Fibroblast of the aortic adventitia (primary cell): ENCODE results near the gene ARHGAP31. TPM values are rescaled to one million over a fixed set of nuclear protein-coding genes. Genes with fewer than 3 reads are reported as not detected.
"Not testable (repeated sequence)": the region's sequence is repeated elsewhere in the genome, so short reads cannot be mapped to it uniquely, and the experiment has no call there.

Source experiments
- DNase-seq: peaks from one replicate; pipeline ENCODE4 v3.0.0-alpha.2; 2010; ENCODE audit warnings: low read depth
- H3K4me3 ChIP-seq: 2 replicates; pipeline ENCODE4 v1.5.1; 2011; ENCODE audit warnings: low read depth, mild to moderate bottlenecking, control low read depth, low read length, moderate library complexity
- total RNA-seq: library from RNA; depleted of rRNA; stranded (reverse); fragments of >200 nt; gene quantifications from 2 replicates; pipeline ENCODE4 v1.2.3, GENCODE V29; 2012; ENCODE audit warnings: low replicate concordance
- TF ChIP-seq, protein P1 (sequence below): IDR thresholded peaks from 2 replicates; pipeline ENCODE4 v1.5.1; 2011; ENCODE audit warnings: mild to moderate bottlenecking, low read length, control low read depth, inconsistent platforms; ENCODE audit not compliant: insufficient read depth

ARHGAP31 gene
- total RNA-seq, 1 donor: 11.4 TPM

- DNase-seq: no peak
- no peak overlapping the region for H3K4me3 ChIP-seq
- TF ChIP-seq, protein P1, sequence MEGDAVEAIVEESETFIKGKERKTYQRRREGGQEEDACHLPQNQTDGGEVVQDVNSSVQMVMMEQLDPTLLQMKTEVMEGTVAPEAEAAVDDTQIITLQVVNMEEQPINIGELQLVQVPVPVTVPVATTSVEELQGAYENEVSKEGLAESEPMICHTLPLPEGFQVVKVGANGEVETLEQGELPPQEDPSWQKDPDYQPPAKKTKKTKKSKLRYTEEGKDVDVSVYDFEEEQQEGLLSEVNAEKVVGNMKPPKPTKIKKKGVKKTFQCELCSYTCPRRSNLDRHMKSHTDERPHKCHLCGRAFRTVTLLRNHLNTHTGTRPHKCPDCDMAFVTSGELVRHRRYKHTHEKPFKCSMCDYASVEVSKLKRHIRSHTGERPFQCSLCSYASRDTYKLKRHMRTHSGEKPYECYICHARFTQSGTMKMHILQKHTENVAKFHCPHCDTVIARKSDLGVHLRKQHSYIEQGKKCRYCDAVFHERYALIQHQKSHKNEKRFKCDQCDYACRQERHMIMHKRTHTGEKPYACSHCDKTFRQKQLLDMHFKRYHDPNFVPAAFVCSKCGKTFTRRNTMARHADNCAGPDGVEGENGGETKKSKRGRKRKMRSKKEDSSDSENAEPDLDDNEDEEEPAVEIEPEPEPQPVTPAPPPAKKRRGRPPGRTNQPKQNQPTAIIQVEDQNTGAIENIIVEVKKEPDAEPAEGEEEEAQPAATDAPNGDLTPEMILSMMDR: no peak
These were observed 42.6 kb downstream of the ARHGAP31 start for GRCh38 chr3:119336823-119337222.

- not testable (repeated sequence) for DNase-seq, H3K4me3 ChIP-seq
These were observed 43.2 kb downstream of the ARHGAP31 start for GRCh38 chr3:119337407-119337806.

DNA sequence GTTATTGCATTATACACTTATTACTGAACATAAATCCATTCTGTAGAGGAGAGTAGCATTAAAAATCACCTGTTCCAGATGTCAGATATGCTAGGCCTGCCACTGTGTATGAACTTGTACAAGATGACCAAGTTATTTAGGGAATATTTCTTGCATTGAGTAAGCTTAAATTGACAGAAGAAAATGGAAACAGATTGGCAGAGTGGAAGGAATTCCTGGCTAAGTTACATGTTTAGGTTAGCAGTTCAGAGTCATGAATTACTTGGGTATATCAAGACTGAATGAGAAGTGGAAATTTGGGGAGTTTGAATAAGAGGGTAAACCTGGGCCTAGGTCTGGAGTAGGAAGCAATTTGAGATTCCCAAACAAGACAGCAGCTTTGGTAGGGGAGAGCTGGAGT, 44.6 kb downstream of the ARHGAP31 start:
- no peak for DNase-seq
- TF ChIP-seq, protein P1: no peak
- no peak overlapping the region for H3K4me3 ChIP-seq

DNA sequence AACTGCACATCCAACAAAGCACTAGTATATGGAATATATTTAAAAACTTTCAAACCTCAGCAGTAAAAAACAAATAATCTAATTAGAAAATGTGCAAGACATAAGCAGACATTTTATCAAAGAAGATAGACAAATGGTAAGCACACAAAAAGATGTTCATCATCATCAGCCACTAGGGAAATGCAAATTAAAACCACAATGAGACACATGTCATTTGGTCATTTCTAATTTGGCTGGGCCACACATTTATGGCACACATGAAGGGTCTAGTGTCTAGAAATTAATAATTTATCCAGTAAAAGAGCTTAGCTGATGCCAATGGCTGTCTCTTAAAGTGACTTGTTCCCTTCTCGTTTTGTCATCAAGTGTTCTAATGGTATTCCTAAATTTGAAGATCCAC, 45.8 kb downstream of the ARHGAP31 start:
- no peak for DNase-seq
- TF ChIP-seq, protein P1: no peak
- no peak overlapping the region for H3K4me3 ChIP-seq

DNA sequence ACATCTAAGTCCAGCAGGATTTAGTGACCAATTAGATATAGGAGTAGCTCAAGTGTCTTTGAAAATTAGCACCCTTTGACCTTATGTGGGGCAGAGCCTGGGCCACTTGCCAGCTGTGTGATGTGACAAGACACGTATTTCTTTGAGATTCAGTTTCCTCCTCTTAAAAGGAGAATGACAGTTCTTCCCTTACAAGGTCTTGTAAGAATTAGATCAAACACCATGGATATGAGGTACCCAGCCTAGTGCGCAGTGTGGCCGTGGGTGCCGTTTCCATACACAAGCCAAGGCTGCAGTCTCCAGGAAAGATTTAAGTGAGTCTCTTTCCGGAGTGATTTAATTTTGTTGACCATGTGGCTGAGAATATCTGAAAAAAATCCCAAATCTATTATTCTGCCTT, 46.3 kb downstream of the ARHGAP31 start:
- TF ChIP-seq, protein P1: no peak
- H3K4me3 ChIP-seq: no peak overlapping the region
- DNase-seq: no peak

DNA sequence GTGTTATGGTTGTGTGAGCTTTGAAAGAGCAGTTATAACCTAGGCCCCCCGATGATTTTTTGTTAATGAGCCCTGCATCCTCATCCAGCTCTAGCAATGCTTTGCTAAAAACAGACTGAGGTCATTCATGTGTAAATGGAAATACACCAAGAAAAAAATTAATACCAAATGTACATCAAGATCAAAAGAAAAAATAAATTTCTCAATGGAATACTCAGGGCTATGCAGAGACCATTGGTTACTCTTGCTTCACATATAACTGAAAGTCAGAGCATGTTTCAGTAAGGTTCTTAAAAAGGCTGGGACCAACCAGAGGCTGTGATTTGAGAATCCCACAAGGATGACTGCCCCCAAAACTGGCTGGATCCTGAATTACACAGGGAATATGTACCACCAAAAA, 48.0 kb downstream of the ARHGAP31 start:
- no peak overlapping the region for H3K4me3 ChIP-seq
- TF ChIP-seq, protein P1: no peak
- no peak for DNase-seq

DNA sequence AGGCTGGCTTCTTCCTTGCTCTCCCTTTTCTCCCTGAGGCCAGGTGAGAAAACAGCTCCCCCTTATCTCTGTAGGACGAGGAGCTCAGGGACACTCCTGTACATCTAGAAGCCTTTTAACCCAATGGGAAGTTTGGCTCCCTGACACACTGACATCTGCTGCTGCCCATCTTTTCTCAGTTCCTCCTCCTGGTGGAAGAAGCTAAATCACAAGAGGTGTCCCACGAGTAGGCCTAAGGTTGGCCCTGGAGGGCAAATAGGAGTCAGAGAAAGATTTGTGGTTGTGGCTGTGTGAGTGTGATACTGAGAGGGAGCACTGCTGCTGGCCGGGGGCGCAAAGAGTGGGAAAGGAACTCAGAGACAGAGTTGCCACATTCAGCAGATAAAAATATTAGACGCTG, 49.5 kb downstream of the ARHGAP31 start:
- no peak for DNase-seq
- TF ChIP-seq, protein P1: no peak
- H3K4me3 ChIP-seq: no peak overlapping the region
